Breast epithelium (tissue), 4 donors: ENCODE results near the gene PATL1. TPM values are rescaled to one million over a fixed set of nuclear protein-coding genes. Genes with fewer than 3 reads are reported as not detected.
"Not testable (repeated sequence)": the region's sequence is repeated elsewhere in the genome, so short reads cannot be mapped to it uniquely, and the experiment has no call there.

ENCODE experiments used
- DNase-seq, 2 donors: peaks; one replicate each; pipeline ENCODE4 v3.0.0-alpha.2; 2019; ENCODE audit warnings: low spot score in 2 of 2
- H3K27ac ChIP-seq, 2 donors: fragments of 200-600 bp; sonication (generic) in 1 of 2; one replicate each; pipeline ENCODE4 v1.5.1; 2016 to 2019; ENCODE audit warnings: mild to moderate bottlenecking in 1 of 2
- H3K27me3 ChIP-seq, 2 donors: fragments of 200-600 bp; sonication (generic) in 1 of 2; one replicate each; pipeline versions ENCODE4 v1.5.1 to v1.6.0; 2017 to 2019; ENCODE audit warnings: control low read depth in 1 of 2, mild to moderate bottlenecking in 1 of 2
- H3K36me3 ChIP-seq: fragments of 200-600 bp; one replicate; pipeline ENCODE4 v1.5.1; 2019
- H3K4me1 ChIP-seq, 2 donors: fragments of 200-600 bp; sonication (generic); one replicate each; pipeline ENCODE4 v1.5.1; 2016 to 2019; ENCODE audit warnings: control low read depth in 1 of 2
- H3K4me3 ChIP-seq, 3 donors: fragments of 200-600 bp; sonication (generic); 1 replicate in 2 of 3; 2 replicates in 1 of 3; pipeline ENCODE4 v1.5.1; 2016 to 2019; ENCODE audit warnings: mild to moderate bottlenecking in 3 of 3, moderate library complexity in 2 of 3
- H3K9me3 ChIP-seq, 2 donors: fragments of 200-600 bp; sonication (generic) in 1 of 2; one replicate each; pipeline ENCODE4 v1.5.1; 2016 to 2019; ENCODE audit warnings: control low read depth in 1 of 2
- POLR2A ChIP-seq: fragments of 450-650 bp; IDR thresholded peaks from one replicate; pipeline ENCODE4 v1.6.1; 2016; ENCODE audit warnings: antibody characterized with exemption, mild to moderate bottlenecking, moderate library complexity
- POLR2AphosphoS5 ChIP-seq, 3 donors: sonication (generic); formaldehyde crosslinking; IDR thresholded peaks; one replicate each; pipeline ENCODE4 v1.6.1; 2017; ENCODE audit warnings: antibody characterized with exemption in 3 of 3
- intact Hi-C: fragments of 100-400 bp; cut with DNase I; formaldehyde crosslinking; loops from one replicate; pipeline ENCODE4 v1.15.1; 2023; ENCODE audit warnings: low total_unique reads
- total RNA-seq, 3 donors: library from RNA; depleted of rRNA; stranded (reverse); fragments of >200 nt; gene quantifications; one replicate each; pipeline ENCODE4 v1.1.0, GENCODE V29; 2016
- TF ChIP-seq, protein P1 (sequence below), 3 donors: fragments of 450-650 bp; IDR thresholded peaks; one replicate each; pipeline ENCODE4 v1.5.1; 2016 to 2017; ENCODE audit warnings: antibody characterized with exemption in 3 of 3, mild to moderate bottlenecking in 3 of 3, moderate library complexity in 3 of 3

The PATL1 gene
- total RNA-seq, 3 donors from 2014 or later = 13.4 to 15.8 (median 15.2) TPM

DNA sequence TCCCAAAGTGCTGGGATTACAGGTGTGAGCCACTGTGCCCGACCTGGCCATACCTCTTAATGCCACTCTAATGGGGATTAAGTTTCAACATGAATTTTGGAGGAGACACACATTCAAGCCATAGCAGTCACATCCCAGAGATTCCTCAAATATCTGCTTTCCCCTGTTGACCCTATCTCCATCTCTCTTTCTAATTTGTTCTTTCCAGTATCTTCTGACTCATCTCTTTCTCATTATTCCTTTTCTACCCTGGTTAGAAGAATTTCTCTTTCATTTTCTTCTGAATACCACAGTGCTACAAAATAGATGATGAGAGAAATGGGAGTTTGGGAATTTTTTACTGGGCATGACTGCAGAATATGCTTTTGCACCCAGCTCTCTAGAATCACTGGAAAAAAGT, 39.7 kb upstream of the PATL1 start:
- Histone ChIP-seq H3K4me1 (no peaks in the 10 kb centered on the region), H3K36me3 (no peaks in the 10 kb centered on the region), H3K27me3 (no peaks in the 10 kb centered on the region), H3K27ac (no peak overlapping the region), H3K4me3 (no peak overlapping the region), H3K9me3 (no peaks in the 10 kb centered on the region)
- intact Hi-C loops = no loop called here
- TF ChIP-seq POLR2A (no peak), POLR2AphosphoS5 (IDR thresholded peaks at IDR 0.05) (no peak)
- TF ChIP-seq, protein P1, sequence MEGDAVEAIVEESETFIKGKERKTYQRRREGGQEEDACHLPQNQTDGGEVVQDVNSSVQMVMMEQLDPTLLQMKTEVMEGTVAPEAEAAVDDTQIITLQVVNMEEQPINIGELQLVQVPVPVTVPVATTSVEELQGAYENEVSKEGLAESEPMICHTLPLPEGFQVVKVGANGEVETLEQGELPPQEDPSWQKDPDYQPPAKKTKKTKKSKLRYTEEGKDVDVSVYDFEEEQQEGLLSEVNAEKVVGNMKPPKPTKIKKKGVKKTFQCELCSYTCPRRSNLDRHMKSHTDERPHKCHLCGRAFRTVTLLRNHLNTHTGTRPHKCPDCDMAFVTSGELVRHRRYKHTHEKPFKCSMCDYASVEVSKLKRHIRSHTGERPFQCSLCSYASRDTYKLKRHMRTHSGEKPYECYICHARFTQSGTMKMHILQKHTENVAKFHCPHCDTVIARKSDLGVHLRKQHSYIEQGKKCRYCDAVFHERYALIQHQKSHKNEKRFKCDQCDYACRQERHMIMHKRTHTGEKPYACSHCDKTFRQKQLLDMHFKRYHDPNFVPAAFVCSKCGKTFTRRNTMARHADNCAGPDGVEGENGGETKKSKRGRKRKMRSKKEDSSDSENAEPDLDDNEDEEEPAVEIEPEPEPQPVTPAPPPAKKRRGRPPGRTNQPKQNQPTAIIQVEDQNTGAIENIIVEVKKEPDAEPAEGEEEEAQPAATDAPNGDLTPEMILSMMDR (IDR thresholded peaks at IDR 0.05) = no peak
- no peak for DNase-seq

DNA sequence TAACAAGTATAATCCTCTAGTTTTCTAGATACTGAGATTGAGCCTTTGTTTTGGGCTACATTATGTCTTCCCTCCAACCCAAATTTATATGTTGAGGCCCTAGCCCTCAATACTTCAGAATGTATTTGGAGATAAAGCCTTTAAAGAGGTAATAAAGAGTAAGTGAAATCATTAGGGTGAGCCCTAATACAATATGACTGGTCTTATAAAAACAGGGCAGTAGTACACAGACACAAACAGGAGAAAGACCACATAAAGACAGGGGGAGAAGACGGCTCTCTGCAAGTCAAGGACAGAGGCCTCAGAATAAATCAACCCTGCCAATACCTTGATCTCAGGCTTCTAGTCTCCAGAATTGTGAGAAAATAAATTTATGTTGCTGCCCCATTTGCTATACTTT, 38.5 kb upstream of the PATL1 start:
- no peak overlapping the region for H3K4me3 ChIP-seq
- H3K27me3 ChIP-seq = no peaks in the 10 kb centered on the region
- no peak for TF ChIP-seq POLR2A
- TF ChIP-seq, protein P1 (IDR thresholded peaks at IDR 0.05) = no peak
- no peak for TF ChIP-seq POLR2AphosphoS5 (IDR thresholded peaks at IDR 0.05)
- no peaks in the 10 kb centered on the region for H3K4me1 ChIP-seq
- intact Hi-C loops = no loop called here
- DNase-seq = no peak
- no peaks in the 10 kb centered on the region for H3K9me3 ChIP-seq
- H3K36me3 ChIP-seq = no peaks in the 10 kb centered on the region
- no peak overlapping the region for H3K27ac ChIP-seq

DNA sequence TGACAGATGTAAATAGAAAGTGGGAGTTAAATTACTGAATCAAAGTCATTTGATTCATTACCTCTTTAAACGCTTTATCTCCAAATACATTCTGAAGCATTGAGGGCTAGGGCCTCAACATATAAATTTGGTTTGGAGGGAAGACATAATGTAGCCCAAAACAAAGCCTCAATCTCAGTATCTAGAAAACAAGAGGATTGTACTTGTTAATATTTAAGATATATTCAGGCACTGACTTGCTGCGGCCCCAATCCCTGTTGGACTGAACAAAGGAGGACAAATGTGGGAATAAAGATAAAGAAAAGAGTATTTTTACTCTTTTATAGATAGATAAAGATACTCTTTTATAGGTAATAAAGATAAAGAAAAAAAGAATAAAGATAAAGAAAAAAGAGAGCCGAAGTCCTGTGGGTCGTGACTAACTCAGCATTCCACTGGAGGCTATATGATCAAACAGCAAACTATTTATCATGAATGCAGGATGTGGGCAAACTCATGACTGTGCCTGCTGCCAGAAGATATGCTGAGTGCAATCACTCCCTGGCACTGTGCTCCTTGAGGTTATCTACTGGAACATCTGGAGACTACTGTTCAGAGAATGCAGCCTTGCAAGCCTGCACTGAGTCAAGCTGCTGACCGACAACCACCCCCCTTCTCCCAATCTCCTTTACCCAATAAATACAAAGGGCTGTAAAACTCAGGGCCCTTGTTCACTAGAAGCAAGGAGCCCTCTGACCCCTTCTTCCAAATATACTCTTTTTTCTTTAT, 37.9 kb upstream of the PATL1 start:
- DNase-seq = no peak
- H3K27ac ChIP-seq = no peak overlapping the region
- H3K4me1 ChIP-seq = no peaks in the 10 kb centered on the region
- H3K9me3 ChIP-seq = no peaks in the 10 kb centered on the region
- no peaks in the 10 kb centered on the region for H3K36me3 ChIP-seq
- H3K27me3 ChIP-seq = no peaks in the 10 kb centered on the region
- TF ChIP-seq, protein P1 (IDR thresholded peaks at IDR 0.05) = no peak
- no peak for TF ChIP-seq POLR2A
- TF ChIP-seq POLR2AphosphoS5 (IDR thresholded peaks at IDR 0.05) = no peak
- no peak overlapping the region for H3K4me3 ChIP-seq
- intact Hi-C loops = no loop called here

DNA sequence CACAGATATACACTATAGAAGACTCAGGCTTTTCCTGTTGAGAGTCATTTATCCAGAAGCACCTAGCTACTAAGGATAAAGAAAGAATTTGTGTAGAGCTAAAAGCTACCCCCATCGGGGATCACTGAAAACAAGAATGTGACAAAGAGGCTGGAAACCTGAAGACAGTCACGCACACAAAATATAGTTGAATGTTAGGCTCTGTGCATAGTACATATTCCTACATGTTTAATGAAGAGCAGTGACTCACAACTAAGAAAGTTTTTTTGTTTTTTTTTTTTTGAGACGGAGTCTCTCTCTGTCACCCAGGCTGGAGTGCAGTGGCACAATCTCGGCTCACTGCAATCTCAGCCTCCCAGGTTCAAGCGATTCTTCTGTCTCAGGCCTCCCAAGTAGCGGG, 36.5 kb upstream of the PATL1 start:
- no peaks in the 10 kb centered on the region for H3K36me3 ChIP-seq
- intact Hi-C loops = no loop called here
- no peak overlapping the region for H3K27ac ChIP-seq
- H3K9me3 ChIP-seq = no peaks in the 10 kb centered on the region
- no peaks in the 10 kb centered on the region for H3K4me1 ChIP-seq
- TF ChIP-seq POLR2AphosphoS5 (IDR thresholded peaks at IDR 0.05) (no peak), POLR2A (no peak)
- TF ChIP-seq, protein P1 (IDR thresholded peaks at IDR 0.05) = no peak
- no peaks in the 10 kb centered on the region for H3K27me3 ChIP-seq
- no peak overlapping the region for H3K4me3 ChIP-seq
- DNase-seq = no peak

DNA sequence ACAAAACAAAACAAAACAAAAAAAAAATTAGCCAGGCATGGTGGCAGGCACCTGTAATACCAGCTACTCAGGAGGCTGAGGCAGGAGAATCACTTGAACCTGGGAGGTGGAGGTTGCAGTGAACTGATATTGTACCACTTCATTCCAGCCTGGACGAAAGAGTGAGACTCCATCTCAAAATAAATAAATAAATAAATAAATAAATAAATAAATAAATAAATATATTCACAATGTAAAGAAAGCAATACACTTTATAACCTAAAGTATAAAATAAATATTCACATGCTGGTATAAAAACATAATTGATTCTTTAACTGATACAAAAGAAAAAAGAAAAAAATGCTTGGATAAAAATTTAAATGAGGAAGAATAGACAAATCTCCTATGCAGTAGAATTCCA, 34.7 kb upstream of the PATL1 start:
- intact Hi-C loops, DNase-seq, H3K9me3 ChIP-seq, H3K4me3 ChIP-seq, H3K36me3 ChIP-seq, H3K4me1 ChIP-seq, H3K27me3 ChIP-seq, H3K27ac ChIP-seq: not testable (repeated sequence)

DNA sequence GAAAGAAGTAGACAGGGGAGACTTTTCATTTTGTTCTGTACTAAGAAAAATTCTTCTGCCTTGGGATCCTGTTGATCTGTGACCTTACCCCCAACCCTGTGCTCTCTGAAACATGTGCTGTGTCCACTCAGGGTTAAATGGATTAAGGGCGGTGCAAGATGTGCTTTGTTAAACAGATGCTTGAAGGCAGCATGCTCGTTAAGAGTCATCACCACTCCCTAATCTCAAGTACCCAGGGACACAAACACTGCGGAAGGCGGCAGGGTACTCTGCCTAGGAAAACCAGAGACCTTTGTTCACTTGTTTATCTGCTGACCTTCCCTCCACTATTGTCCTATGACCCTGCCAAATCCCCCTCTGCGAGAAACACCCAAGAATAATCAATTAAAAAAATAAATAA, 31.3 kb upstream of the PATL1 start:
- DNase-seq, H3K27ac ChIP-seq, H3K36me3 ChIP-seq, H3K9me3 ChIP-seq, H3K27me3 ChIP-seq, H3K4me1 ChIP-seq, intact Hi-C loops, H3K4me3 ChIP-seq: not testable (repeated sequence)
